NCI-H1048 (cell line): ENCODE measurements around the gene DICER1.

ENCODE experiments used
- DNase-seq: peaks from one replicate; lab custom pipeline; 2025; lab: John Stamatoyannopoulos, UW

The DICER1 gene

DNA sequence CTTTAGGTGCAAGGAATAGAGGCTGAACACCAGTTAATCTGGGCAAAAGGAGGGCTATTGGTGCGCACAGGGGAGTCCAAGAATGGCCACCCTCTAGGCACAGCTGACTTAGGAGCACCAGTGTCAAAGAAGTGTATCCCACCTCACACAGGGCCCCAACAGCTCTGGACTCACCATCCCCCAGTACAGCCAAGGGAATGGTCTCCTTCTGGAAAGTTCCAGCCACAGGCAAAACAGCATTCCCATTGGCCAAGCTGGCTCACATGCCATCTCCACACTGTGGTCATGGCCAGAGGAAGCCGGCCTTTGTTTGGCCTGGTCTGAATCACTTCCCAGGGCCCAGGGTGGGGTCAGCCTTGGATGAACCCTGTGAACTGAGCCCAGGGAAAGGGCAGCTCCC lies 120.1 kb downstream of the DICER1 start:
- DNase-seq, result no peak
